Activated CD8-positive, alpha-beta memory T cell treated with anti-CD3 and anti-CD28 coated beads for 48 hours (primary cell): Measurements from ENCODE around the gene CDKAL1.
"Not testable (repeated sequence)": the region's sequence is repeated elsewhere in the genome, so short reads cannot be mapped to it uniquely, and the experiment has no call there.

Source experiments
- DNase-seq, 3 experiments: peaks; one replicate each; pipeline ENCODE4 v3.0.0-alpha.2; 2020; ENCODE audit warnings: low read depth in 2 of 3, low spot score in 2 of 3

CDKAL1 gene

GRCh38 chr6:21228876-21229460, 694.7 kb downstream of the CDKAL1 start:
- no peak for DNase-seq

GRCh38 chr6:21230536-21230935, 696.3 kb downstream of the CDKAL1 start:
- DNase-seq, result no peak

- no peak for DNase-seq
These were observed 700.9 kb downstream of the CDKAL1 start for GRCh38 chr6:21235162-21235561.

- no peak for DNase-seq
These were observed 704.0 kb downstream of the CDKAL1 start for GRCh38 chr6:21238208-21238607.

- no peak for DNase-seq
These were observed 706.5 kb downstream of the CDKAL1 start for GRCh38 chr6:21240709-21241108.

- no peak for DNase-seq
These were observed 707.2 kb downstream of the CDKAL1 start for GRCh38 chr6:21241231-21242130.

GRCh38 chr6:21244897-21245470, 710.7 kb downstream of the CDKAL1 start:
- DNase-seq, result no peak

GRCh38 chr6:21245488-21245887, 711.2 kb downstream of the CDKAL1 start:
- no peak for DNase-seq

GRCh38 chr6:21246075-21246474, 711.8 kb downstream of the CDKAL1 start:
- DNase-seq, result no peak

- not testable (repeated sequence) for DNase-seq
These were observed 720.2 kb downstream of the CDKAL1 start for GRCh38 chr6:21254460-21254859.

- no peak for DNase-seq
These were observed 721.9 kb downstream of the CDKAL1 start for GRCh38 chr6:21256197-21256596.

- no peak for DNase-seq
These were observed 722.9 kb downstream of the CDKAL1 start for GRCh38 chr6:21257125-21257524.

- DNase-seq, result no peak
These were observed 724.4 kb downstream of the CDKAL1 start for GRCh38 chr6:21258665-21259064.

- DNase-seq, result no peak
These were observed 725.4 kb downstream of the CDKAL1 start for GRCh38 chr6:21259660-21260059.

- DNase-seq, result no peak
These were observed 728.2 kb downstream of the CDKAL1 start for GRCh38 chr6:21262504-21262903.

GRCh38 chr6:21263531-21264287, 729.5 kb downstream of the CDKAL1 start:
- peak in 1 of 3 experiments; percentile 5 for DNase-seq

GRCh38 chr6:21264288-21265033, 730.2 kb downstream of the CDKAL1 start:
- DNase-seq, result no peak

- DNase-seq, result peak in 1 of 3 experiments; percentile 4
These were observed 730.9 kb downstream of the CDKAL1 start for GRCh38 chr6:21265034-21265729.

GRCh38 chr6:21265730-21266044, 731.4 kb downstream of the CDKAL1 start:
- DNase-seq, result no peak

GRCh38 chr6:21270636-21271201, 736.5 kb downstream of the CDKAL1 start:
- DNase-seq, result no peak
